ENCODE measurements around the gene LY6G6F. TPM values are rescaled to one million over a fixed set of nuclear protein-coding genes. Genes with fewer than 3 reads are reported as not detected.
"Not testable (repeated sequence)": the region's sequence is repeated elsewhere in the genome, so short reads cannot be mapped to it uniquely, and the experiment has no call there.

LY6G6F gene
- total RNA-seq, 2 donors from 2014 or later, result 3.7 TPM; not detected in 1

DNA sequence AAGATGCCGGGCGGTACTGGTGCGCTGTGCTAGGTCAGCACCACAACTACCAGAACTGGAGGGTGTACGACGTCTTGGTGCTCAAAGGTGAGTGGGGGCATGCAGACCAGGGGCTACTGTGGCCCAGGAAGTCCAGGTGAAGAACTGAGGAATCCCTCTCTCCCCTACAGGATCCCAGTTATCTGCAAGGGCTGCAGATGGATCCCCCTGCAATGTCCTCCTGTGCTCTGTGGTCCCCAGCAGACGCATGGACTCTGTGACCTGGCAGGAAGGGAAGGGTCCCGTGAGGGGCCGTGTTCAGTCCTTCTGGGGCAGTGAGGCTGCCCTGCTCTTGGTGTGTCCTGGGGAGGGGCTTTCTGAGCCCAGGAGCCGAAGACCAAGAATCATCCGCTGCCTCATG lies 1.0 kb downstream of the LY6G6F start:
- DNase-seq (ENCODE audit: low spot score), result no peak
- H3K27me3 ChIP-seq (replicated peaks; ENCODE audit: insufficient read depth), result no peaks in the 10 kb centered on the region
- H3K27ac ChIP-seq, result no peak overlapping the region
- peaks cover 3% of the 10 kb centered on the region for H3K4me1 ChIP-seq (replicated peaks)
- no peaks in the 10 kb centered on the region for H3K36me3 ChIP-seq
- no peak overlapping the region for H3K4me3 ChIP-seq
- intact Hi-C loops (cut with DNase I), result no loop called here
- TF ChIP-seq, protein P1, sequence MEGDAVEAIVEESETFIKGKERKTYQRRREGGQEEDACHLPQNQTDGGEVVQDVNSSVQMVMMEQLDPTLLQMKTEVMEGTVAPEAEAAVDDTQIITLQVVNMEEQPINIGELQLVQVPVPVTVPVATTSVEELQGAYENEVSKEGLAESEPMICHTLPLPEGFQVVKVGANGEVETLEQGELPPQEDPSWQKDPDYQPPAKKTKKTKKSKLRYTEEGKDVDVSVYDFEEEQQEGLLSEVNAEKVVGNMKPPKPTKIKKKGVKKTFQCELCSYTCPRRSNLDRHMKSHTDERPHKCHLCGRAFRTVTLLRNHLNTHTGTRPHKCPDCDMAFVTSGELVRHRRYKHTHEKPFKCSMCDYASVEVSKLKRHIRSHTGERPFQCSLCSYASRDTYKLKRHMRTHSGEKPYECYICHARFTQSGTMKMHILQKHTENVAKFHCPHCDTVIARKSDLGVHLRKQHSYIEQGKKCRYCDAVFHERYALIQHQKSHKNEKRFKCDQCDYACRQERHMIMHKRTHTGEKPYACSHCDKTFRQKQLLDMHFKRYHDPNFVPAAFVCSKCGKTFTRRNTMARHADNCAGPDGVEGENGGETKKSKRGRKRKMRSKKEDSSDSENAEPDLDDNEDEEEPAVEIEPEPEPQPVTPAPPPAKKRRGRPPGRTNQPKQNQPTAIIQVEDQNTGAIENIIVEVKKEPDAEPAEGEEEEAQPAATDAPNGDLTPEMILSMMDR (IDR thresholded peaks at IDR 0.05), result no peak
- TF ChIP-seq POLR2A (IDR thresholded peaks at IDR 0.05) (no peak), POLR2AphosphoS5 (IDR thresholded peaks at IDR 0.05) (no peak)
- H3K9me3 ChIP-seq, result no peaks in the 10 kb centered on the region
- WGBS, result 82% methylated on average over 10 of the region's 10 CpGs

DNA sequence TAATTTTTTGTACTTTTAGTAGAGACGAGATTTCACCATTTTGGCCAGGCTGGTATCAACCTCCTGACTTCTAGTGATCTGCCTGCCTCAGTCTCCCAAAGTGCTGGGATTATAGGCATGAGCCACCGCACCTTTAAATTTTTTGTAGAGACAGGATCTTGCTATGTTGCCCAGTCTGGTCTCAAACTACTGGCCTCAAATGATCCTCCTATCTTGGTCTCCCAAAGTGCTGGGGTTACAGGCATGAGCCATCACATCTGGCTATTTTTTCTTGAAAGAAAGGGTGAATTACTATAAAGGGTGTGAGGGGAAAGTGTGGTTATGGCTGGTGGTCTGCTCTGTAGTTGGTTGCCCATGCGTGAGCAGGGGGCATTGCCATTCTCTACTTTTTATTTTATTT lies 1.6 kb downstream of the LY6G6F start:
- Histone ChIP-seq H3K27me3 (replicated peaks; ENCODE audit: insufficient read depth) (no peaks in the 10 kb centered on the region), H3K9me3 (no peaks in the 10 kb centered on the region), H3K36me3 (no peaks in the 10 kb centered on the region), H3K27ac (no peak overlapping the region), H3K4me1 (replicated peaks) (peaks cover 3% of the 10 kb centered on the region), H3K4me3 (no peak overlapping the region)
- intact Hi-C loops (cut with DNase I), result no loop called here
- no peak for DNase-seq (ENCODE audit: low spot score)
- WGBS, result 94% methylated on average over 3 of the region's 3 CpGs
- TF ChIP-seq POLR2A (IDR thresholded peaks at IDR 0.05) (no peak), POLR2AphosphoS5 (IDR thresholded peaks at IDR 0.05) (no peak)
- TF ChIP-seq, protein P1 (IDR thresholded peaks at IDR 0.05), result no peak

DNA sequence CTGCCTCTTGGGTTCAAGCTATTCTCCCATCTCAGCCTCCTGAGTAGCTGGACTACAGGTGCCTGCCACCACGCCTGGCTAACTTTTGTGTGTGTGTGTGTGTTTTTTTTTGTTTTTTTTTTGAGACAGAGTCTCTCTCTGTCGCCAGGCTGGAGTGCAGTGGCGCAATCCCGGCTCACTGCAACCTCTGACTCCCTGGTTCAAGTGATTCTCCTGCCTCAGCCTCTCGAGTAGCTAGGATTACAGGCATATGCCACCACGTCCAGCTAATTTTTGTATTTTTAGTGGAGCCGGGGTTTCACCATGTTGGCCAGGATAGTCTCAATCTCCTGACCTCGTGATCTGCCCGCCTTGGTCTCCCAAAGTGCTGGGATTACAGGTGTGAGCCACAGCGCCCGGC lies 2.5 kb downstream of the LY6G6F start:
- H3K36me3 ChIP-seq; DNase-seq (ENCODE audit: low spot score); H3K4me3 ChIP-seq; H3K4me1 ChIP-seq (replicated peaks); H3K9me3 ChIP-seq; H3K27ac ChIP-seq; H3K27me3 ChIP-seq (replicated peaks; ENCODE audit: insufficient read depth); intact Hi-C loops (cut with DNase I): not testable (repeated sequence)
- WGBS, result 93% methylated on average over 11 of the region's 11 CpGs

DNA sequence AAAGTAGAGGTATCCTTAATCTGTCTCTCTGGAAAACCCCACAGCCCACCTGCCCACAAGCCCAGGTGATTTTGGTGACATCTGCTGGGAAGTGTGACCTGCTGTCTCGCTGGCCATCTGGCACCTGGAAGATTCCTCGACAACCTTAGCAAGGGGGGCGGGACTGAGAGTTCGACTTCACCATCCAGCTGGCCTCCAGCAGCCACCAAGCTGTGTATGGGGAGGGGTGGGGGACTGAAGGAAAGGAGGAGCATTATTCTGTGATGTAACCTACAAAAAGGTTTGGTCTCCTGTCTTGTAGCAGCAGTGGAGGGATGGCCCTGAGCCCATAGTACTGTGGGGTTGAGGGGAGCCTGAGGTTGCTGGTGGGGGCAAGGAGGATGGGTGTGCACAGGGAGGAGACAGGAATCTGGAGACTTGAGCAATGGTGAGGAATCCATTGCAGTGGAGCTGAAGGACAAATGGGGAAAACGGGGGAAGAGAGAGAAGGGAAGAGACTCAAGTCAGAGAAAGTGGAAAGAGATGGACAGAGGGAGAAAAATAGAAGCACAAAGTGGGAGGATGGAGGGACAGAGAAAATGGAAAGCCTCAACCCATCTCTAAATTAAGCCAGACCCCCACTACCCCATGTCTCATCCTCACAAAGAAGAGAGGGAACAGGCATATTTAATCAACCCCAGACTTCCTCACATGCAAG lies 4.0 kb downstream of the LY6G6F start:
- WGBS, result 63% methylated on average over 5 of the region's 5 CpGs
- no peak for DNase-seq (ENCODE audit: low spot score)
- no peak overlapping the region for H3K4me3 ChIP-seq
- H3K27ac ChIP-seq, result no peak overlapping the region
- no peaks in the 10 kb centered on the region for H3K27me3 ChIP-seq (replicated peaks; ENCODE audit: insufficient read depth)
- no peaks in the 10 kb centered on the region for H3K36me3 ChIP-seq
- H3K4me1 ChIP-seq (replicated peaks), result peaks cover 11% of the 10 kb centered on the region
- H3K9me3 ChIP-seq, result no peaks in the 10 kb centered on the region
- TF ChIP-seq POLR2AphosphoS5 (IDR thresholded peaks at IDR 0.05) (no peak), POLR2A (IDR thresholded peaks at IDR 0.05) (no peak)
- TF ChIP-seq, protein P1 (IDR thresholded peaks at IDR 0.05), result no peak
- intact Hi-C loops (cut with DNase I), result no loop called here

DNA sequence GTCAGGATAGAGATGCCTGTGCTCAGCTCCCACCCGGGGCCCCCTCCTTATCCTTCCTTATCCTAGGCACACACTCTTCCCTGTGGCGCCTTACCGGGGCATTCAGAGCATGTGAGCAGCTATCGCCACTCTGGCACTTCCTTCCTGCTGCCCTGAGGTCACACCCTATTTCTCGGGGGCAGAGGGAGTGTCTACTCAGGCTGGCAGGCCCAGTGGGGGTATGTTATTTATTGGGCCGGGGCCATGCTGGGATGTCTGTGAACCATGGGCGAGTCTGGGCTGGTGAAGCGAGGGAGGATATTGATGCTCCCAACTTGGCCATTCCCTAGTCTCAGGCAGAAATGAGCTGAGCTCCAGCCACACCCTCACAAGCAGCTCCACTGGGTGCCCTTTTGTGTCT lies 4.6 kb downstream of the LY6G6F start:
- no peaks in the 10 kb centered on the region for H3K27me3 ChIP-seq (replicated peaks; ENCODE audit: insufficient read depth)
- no peak overlapping the region for H3K27ac ChIP-seq
- no peak overlapping the region for H3K4me3 ChIP-seq
- H3K9me3 ChIP-seq, result no peaks in the 10 kb centered on the region
- no peak for DNase-seq (ENCODE audit: low spot score)
- intact Hi-C loops (cut with DNase I), result no loop called here
- 36% methylated on average over 8 of the region's 8 CpGs for WGBS
- H3K36me3 ChIP-seq, result no peaks in the 10 kb centered on the region
- H3K4me1 ChIP-seq (replicated peaks), result peaks cover 11% of the 10 kb centered on the region
- TF ChIP-seq POLR2A (IDR thresholded peaks at IDR 0.05), result no peak
- TF ChIP-seq, protein P1 (IDR thresholded peaks at IDR 0.05), result no peak
- TF ChIP-seq POLR2AphosphoS5 (IDR thresholded peaks at IDR 0.05), result no peak

Measured in prostate gland (tissue), 2 donors.